Measurements from ENCODE around the gene DNAJC5. TPM values are rescaled to one million over a fixed set of nuclear protein-coding genes. Genes with fewer than 3 reads are reported as not detected.

DNAJC5 gene
- total RNA-seq, 2 experiments from 2014 or later, result 27.5 to 27.7 TPM

DNA sequence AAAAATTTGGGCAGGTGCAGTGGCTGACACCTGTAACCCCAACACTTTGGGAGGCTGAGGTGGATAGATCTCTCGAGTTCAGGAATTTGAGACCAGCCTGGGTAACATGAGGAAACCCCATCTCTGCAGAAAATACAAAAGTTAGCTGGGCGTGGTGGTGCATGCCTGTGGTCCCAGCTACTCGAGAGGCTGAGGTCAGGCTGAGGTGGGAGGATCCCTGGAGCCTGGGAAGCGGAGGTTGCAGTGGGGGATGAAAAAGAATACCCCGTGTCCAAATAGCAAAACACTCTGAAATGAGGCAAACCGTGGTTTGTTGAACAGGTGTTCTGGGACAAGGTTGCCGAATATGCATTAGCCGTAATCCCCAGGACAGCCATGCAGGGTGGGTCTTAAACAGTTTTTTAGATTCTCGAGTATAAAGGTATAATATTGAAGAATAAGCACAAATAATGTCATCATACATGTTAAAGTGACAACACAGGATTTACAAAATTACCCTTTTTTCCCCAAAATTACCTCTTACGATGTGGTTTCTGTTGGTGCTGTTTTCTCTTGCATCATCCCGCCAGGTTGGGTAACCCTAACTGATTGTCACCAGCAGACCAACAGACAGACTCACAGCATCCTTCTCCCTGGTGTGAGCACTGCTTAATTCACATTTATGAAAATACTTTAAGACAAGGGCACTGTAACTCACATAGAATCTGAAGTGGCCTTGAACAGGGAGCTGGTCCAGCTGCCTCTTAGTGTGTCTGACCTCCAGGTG, 9.1 kb downstream of the DNAJC5 start:
- no peak overlapping the region for H3K27ac ChIP-seq (ENCODE audit: low read depth, low read length, poor library complexity, severe bottlenecking)

DNA sequence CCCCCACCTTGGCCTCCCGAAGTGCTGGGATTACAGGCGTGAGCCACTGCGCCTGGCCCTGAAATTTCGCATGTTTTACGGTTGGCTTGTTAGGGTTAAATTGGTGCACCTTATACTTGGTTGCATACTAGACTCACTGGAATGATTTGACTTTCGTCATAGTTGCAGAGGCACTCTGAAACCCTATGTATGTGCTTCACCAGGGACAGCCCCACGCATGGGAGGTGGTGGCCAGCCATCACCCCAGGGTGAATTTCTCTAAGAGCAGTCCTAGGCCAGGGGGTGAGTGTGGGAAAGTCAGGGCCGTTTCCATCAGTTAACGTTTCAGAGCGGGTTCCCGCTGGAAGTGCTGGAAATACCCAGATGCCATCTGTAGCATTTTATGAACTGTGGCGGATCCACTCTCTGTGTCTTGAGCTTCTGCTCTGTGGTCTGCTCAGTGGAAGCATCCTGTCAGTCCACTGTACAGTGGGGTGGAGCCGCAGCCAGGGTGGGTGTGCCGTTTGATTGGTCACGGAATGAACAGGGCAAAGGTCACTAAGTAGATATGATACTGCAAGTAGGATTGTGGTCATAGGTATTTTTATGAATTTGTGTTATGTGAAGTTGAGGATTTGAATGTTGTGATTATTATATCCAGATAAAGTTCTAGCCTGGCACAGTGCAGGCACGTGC, 13.2 kb downstream of the DNAJC5 start:
- intact Hi-C loops (cut with micrococcal nuclease; ENCODE audit: unreplicated experiment), result no loop called here
- POLR2A ChIA-PET, result no interaction called here
- no peaks in the 10 kb centered on the region for H3K4me1 ChIP-seq (ENCODE audit: insufficient read depth, low read length, poor library complexity, severe bottlenecking)

More for the DNA sequence above, 9.1 kb downstream of the DNAJC5 start:
- ChIA-PET CTCF (ENCODE audit: unreplicated experiment) (no interaction called here), POLR2A (no interaction called here)
- DNase-seq (ENCODE audit: low spot score), result no peak
- Histone ChIP-seq H3K36me3 (ENCODE audit: insufficient read depth, low read length) (peaks cover 7% of the 10 kb centered on the region; the same call in 1 of the 2 replicates), H3K4me1 (ENCODE audit: insufficient read depth, low read length, poor library complexity, severe bottlenecking) (no peaks in the 10 kb centered on the region), H3K79me2 (ENCODE audit: insufficient read depth, low read depth, low read length) (peaks cover 22% of the 10 kb centered on the region), H3K4me3 (ENCODE audit: low read depth, low read length, poor library complexity, severe bottlenecking) (no peak overlapping the region), H3K4me2 (ENCODE audit: low read length) (no peak overlapping the region), H3K9me2 (ENCODE audit: insufficient read depth, low read length) (no peaks in the 10 kb centered on the region), H3K9me3 (ENCODE audit: low read length) (no peaks in the 10 kb centered on the region), H4K20me1 (ENCODE audit: insufficient read depth, low read length) (no peaks in the 10 kb centered on the region), H2AFZ (ENCODE audit: low read length) (no peak overlapping the region)
- intact Hi-C loops (cut with micrococcal nuclease; ENCODE audit: unreplicated experiment), result no loop called here
- no peak for TF ChIP-seq EZH2phosphoT487 (IDR thresholded peaks at IDR 0.05; ENCODE audit: borderline replicate concordance, low read depth, low read length)
- TF ChIP-seq, protein P1, sequence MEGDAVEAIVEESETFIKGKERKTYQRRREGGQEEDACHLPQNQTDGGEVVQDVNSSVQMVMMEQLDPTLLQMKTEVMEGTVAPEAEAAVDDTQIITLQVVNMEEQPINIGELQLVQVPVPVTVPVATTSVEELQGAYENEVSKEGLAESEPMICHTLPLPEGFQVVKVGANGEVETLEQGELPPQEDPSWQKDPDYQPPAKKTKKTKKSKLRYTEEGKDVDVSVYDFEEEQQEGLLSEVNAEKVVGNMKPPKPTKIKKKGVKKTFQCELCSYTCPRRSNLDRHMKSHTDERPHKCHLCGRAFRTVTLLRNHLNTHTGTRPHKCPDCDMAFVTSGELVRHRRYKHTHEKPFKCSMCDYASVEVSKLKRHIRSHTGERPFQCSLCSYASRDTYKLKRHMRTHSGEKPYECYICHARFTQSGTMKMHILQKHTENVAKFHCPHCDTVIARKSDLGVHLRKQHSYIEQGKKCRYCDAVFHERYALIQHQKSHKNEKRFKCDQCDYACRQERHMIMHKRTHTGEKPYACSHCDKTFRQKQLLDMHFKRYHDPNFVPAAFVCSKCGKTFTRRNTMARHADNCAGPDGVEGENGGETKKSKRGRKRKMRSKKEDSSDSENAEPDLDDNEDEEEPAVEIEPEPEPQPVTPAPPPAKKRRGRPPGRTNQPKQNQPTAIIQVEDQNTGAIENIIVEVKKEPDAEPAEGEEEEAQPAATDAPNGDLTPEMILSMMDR (conservative IDR thresholded peaks at IDR 0.05; ENCODE audit: low read length), result no peak
- BruUV-seq (replicated peaks), result TSS peak; percentile 49

More for the DNA sequence above, 13.2 kb downstream of the DNAJC5 start:
- DNase-seq (ENCODE audit: low spot score), result no peak
- H3K27ac ChIP-seq (ENCODE audit: low read depth, low read length, poor library complexity, severe bottlenecking), result no peak overlapping the region
- H3K4me3 ChIP-seq (ENCODE audit: low read depth, low read length, poor library complexity, severe bottlenecking), result no peak overlapping the region
- no peak overlapping the region for H3K4me2 ChIP-seq (ENCODE audit: low read length)
- no peaks in the 10 kb centered on the region for H3K9me3 ChIP-seq (ENCODE audit: low read length)
- peaks cover 4% of the 10 kb centered on the region; the same call in 1 of the 2 replicates for H4K20me1 ChIP-seq (ENCODE audit: insufficient read depth, low read length)
- H2AFZ ChIP-seq (ENCODE audit: low read length), result no peak overlapping the region
- BruUV-seq (replicated peaks), result no TSS peak
- TF ChIP-seq EZH2phosphoT487 (IDR thresholded peaks at IDR 0.05; ENCODE audit: borderline replicate concordance, low read depth, low read length), result no peak
- TF ChIP-seq, protein P1 (conservative IDR thresholded peaks at IDR 0.05; ENCODE audit: low read length), result no peak
- no peaks in the 10 kb centered on the region; the same call in 1 of the 2 replicates for H3K36me3 ChIP-seq (ENCODE audit: insufficient read depth, low read length)
- CTCF ChIA-PET (ENCODE audit: unreplicated experiment), result no interaction called here
- no peaks in the 10 kb centered on the region for H3K9me2 ChIP-seq (ENCODE audit: insufficient read depth, low read length)
- H3K79me2 ChIP-seq (ENCODE audit: insufficient read depth, low read depth, low read length), result peaks cover 35% of the 10 kb centered on the region

Data from OCI-LY7 (cell line).